Type B pancreatic cell (in vitro differentiated cells): ENCODE data around the gene XPNPEP2. TPM values are rescaled to one million over a fixed set of nuclear protein-coding genes. Genes with fewer than 3 reads are reported as not detected.

Experiments used
- DNase-seq: peaks from one replicate; pipeline ENCODE4 v3.0.0; 2021; ENCODE audit warnings: mixed read lengths; ENCODE audit not compliant: unreplicated experiment; ENCODE audit errors: extremely low spot score
- H3K27ac Mint-ChIP-seq: 2 replicates; pipeline ENCODE4 v1.8.0; 2021; ENCODE audit warnings: mild to moderate bottlenecking, mixed read lengths
- H3K27me3 Mint-ChIP-seq: 2 replicates; pipeline ENCODE4 v1.8.0; 2021; ENCODE audit warnings: mixed read lengths
- H3K36me3 Mint-ChIP-seq: 2 replicates; pipeline ENCODE4 v1.8.0; 2021; ENCODE audit warnings: mixed read lengths
- H3K4me1 Mint-ChIP-seq: one replicate; pipeline ENCODE4 v1.8.0; 2021; ENCODE audit warnings: mixed read lengths; ENCODE audit not compliant: unreplicated experiment
- H3K4me3 Mint-ChIP-seq: 2 replicates; pipeline ENCODE4 v1.8.0; 2021; ENCODE audit warnings: mild to moderate bottlenecking, mixed read lengths
- H3K9me3 Mint-ChIP-seq: 2 replicates; pipeline ENCODE4 v1.8.0; 2021; ENCODE audit warnings: mixed read lengths
- total RNA-seq: library from RNA; stranded (reverse); gene quantifications from 2 replicates; pipeline ENCODE4 v1.2.1, GENCODE V29; 2021; ENCODE audit warnings: low replicate concordance
- TF ChIP-seq, protein P1 (sequence below): fragments of 200-600 bp; sonication (generic); conservative IDR thresholded peaks from 2 replicates; pipeline ENCODE4 v1.5.0; 2021; ENCODE audit warnings: antibody characterized with exemption, mild to moderate bottlenecking

The XPNPEP2 gene
- total RNA-seq, 1 donor from 2014 or later: 1.2 TPM

DNA sequence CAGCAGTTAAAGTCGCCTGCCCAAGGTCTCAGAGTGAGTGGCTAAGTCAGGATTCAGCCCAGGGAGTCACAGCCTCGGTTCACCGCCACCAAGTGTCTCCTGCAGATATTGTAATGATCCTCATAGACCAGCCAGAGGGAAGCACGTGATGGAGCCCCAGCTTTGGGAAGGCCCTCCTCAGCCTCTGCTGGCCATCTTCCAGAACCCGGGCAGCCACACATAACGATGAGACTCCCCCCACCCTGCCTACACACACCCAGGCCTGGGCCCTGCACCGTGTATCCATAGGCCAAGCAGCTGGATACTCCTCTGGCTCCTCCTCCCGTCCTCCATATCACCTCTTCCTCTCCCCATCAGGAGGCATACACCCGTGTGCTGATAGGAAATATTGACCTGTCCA lies 21.4 kb downstream of the XPNPEP2 start:
- Mint-ChIP-seq H3K27ac (no peak overlapping the region), H3K4me1 (no peaks in the 10 kb centered on the region), H3K36me3 (no peaks in the 10 kb centered on the region), H3K9me3 (no peaks in the 10 kb centered on the region), H3K4me3 (no peak overlapping the region), H3K27me3 (no peaks in the 10 kb centered on the region)
- TF ChIP-seq, protein P1, sequence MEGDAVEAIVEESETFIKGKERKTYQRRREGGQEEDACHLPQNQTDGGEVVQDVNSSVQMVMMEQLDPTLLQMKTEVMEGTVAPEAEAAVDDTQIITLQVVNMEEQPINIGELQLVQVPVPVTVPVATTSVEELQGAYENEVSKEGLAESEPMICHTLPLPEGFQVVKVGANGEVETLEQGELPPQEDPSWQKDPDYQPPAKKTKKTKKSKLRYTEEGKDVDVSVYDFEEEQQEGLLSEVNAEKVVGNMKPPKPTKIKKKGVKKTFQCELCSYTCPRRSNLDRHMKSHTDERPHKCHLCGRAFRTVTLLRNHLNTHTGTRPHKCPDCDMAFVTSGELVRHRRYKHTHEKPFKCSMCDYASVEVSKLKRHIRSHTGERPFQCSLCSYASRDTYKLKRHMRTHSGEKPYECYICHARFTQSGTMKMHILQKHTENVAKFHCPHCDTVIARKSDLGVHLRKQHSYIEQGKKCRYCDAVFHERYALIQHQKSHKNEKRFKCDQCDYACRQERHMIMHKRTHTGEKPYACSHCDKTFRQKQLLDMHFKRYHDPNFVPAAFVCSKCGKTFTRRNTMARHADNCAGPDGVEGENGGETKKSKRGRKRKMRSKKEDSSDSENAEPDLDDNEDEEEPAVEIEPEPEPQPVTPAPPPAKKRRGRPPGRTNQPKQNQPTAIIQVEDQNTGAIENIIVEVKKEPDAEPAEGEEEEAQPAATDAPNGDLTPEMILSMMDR: no peak
- DNase-seq: no peak

DNA sequence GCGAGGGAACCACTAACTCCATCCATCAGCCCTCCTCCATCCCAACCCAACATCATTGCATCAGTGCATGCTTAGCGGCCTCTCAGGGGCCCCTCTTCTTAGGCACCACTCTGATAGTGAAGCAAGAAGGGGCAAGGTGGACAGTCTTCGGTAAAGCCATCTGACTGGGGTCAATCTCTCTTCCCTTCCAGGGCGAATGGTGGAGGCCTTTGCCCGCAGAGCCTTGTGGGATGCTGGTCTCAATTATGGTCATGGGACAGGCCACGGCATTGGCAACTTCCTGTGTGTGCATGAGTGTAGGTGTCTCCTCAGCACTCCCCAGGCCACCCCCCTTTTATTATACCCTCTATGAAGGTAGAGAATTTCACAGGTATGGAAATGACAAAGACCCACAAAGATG lies 22.2 kb downstream of the XPNPEP2 start:
- TF ChIP-seq, protein P1: no peak
- Mint-ChIP-seq H3K36me3 (no peaks in the 10 kb centered on the region), H3K27ac (no peak overlapping the region), H3K27me3 (no peaks in the 10 kb centered on the region), H3K4me1 (no peaks in the 10 kb centered on the region), H3K4me3 (no peak overlapping the region), H3K9me3 (no peaks in the 10 kb centered on the region)
- DNase-seq: no peak

- no peak for DNase-seq
- Mint-ChIP-seq H3K9me3 (no peaks in the 10 kb centered on the region), H3K27ac (no peak overlapping the region), H3K4me1 (no peaks in the 10 kb centered on the region), H3K36me3 (no peaks in the 10 kb centered on the region), H3K4me3 (no peak overlapping the region), H3K27me3 (no peaks in the 10 kb centered on the region)
- TF ChIP-seq, protein P1: no peak
These were observed 22.8 kb downstream of the XPNPEP2 start for GRCh38 chrX:129761596-129761995.

- no peaks in the 10 kb centered on the region for H3K9me3 Mint-ChIP-seq
- no peaks in the 10 kb centered on the region for H3K27me3 Mint-ChIP-seq
- H3K27ac Mint-ChIP-seq: no peak overlapping the region
- H3K4me1 Mint-ChIP-seq: no peaks in the 10 kb centered on the region
- no peak for DNase-seq
- TF ChIP-seq, protein P1: no peak
- H3K36me3 Mint-ChIP-seq: no peaks in the 10 kb centered on the region
- H3K4me3 Mint-ChIP-seq: no peak overlapping the region
These were observed 23.7 kb downstream of the XPNPEP2 start for GRCh38 chrX:129762448-129762847.

DNA sequence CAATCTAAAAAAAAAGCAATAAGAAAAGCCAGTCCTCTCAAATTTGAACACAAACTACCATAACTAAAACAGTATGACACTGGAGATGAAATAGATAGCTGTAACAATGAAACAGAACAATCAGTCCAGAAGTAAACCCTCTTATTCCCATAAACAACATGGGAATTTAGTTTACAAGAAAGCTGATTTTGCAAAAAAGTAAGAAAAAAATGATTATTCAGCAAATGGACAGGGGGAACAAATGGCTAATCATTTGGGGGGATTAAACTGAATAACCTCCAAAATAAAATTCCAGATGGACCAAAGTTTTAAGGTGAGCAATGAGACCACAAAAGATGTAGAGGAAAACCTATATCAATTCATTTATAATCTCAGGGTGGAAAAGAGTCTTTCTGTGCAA lies 24.9 kb downstream of the XPNPEP2 start:
- no peaks in the 10 kb centered on the region for H3K27me3 Mint-ChIP-seq
- H3K9me3 Mint-ChIP-seq: no peaks in the 10 kb centered on the region
- no peak overlapping the region for H3K4me3 Mint-ChIP-seq
- H3K27ac Mint-ChIP-seq: no peak overlapping the region
- H3K4me1 Mint-ChIP-seq: no peaks in the 10 kb centered on the region
- TF ChIP-seq, protein P1: no peak
- no peak for DNase-seq
- no peaks in the 10 kb centered on the region for H3K36me3 Mint-ChIP-seq

- H3K27me3 Mint-ChIP-seq: no peaks in the 10 kb centered on the region
- no peak for DNase-seq
- TF ChIP-seq, protein P1: no peak
- H3K36me3 Mint-ChIP-seq: no peaks in the 10 kb centered on the region
- no peaks in the 10 kb centered on the region for H3K4me1 Mint-ChIP-seq
- no peaks in the 10 kb centered on the region for H3K9me3 Mint-ChIP-seq
- no peak overlapping the region for H3K27ac Mint-ChIP-seq
- no peak overlapping the region for H3K4me3 Mint-ChIP-seq
These were observed 29.4 kb downstream of the XPNPEP2 start for GRCh38 chrX:129768186-129768585.
